NCI-H2029 treated with DMSO at 0.1 percent for 48 hours (cell line): Measurements from ENCODE around the gene ENTPD6.

Source experiments
- DNase-seq: peaks from one replicate; lab custom pipeline; 2025; lab: John Stamatoyannopoulos, UW

The ENTPD6 gene

DNA sequence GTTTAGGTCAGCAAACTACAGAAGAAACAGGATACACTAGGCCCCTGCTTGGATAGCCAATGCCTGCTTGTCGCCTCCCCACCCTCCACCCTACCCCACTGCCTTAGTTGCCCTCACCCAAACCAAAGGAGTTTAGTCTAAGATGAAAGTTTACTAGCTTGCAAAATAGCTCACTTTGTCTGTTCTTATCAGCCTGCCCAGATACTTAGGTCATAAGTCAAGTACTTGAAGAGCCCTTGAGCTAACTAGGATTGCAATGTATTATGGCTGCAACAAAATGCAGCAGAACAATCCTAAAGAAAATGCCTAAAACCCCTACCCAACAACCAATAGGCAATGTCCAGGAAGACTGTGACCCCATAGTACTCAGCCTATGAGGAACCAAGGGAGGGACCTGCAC is 7.3 kb upstream of the ENTPD6 start:
- no peak for DNase-seq

DNA sequence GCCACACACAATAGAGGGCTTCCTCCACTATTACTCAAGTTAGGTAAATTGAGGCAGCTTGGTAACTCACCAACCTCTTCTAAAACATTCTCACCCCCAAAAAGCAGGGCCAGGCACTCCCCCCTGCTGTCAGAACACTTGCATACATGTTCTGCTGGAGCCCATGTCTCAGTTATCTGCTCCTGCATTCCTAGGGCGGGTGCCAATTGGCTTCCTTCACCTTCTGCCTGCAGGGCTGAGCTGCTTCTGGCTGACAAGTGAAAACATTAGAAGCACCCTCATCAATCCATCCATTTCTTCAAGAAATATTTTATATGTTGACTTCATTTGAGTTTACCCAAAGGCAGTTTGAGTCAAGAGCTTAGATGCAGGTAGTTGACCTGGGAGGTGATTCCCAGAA is 4.5 kb upstream of the ENTPD6 start:
- DNase-seq = no peak

DNA sequence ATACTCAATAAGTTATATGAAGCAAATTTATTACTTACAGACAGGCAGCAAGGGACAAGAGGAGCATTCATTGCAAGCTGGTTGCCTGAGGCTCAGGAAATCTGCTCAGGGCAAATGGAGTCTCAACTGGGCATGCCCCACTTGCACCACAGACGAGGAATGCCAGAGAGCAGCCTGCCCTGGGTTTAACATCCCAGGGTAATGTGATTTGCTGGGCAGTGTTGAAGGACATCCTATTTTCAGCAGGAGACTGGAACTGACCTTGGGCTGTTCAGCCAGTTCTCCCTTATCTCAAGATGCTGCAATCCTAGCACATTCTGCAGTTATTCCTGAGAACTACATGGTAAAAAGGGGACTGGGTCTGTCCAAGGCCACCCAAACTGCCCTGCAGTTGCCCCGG is 3.8 kb upstream of the ENTPD6 start:
- no peak for DNase-seq

DNA sequence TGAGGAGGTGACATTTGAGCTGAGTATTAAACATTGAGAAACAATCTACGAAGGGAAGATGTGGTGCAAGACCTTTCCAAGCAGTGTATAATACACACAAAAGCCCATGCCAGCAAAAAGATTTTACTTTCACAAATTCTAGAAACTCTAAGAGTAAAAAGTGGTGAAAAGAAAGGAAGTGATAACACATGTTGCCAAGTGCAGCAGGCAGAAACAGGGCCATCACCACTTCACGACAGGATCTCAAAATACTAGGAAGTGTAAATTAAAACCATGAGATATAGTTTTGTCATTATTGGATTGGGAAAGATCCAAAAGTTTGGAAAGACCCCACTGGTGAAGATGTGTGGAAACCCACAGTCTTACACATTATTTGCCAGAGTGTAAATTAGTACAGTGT is 1.7 kb upstream of the ENTPD6 start:
- DNase-seq = no peak

DNA sequence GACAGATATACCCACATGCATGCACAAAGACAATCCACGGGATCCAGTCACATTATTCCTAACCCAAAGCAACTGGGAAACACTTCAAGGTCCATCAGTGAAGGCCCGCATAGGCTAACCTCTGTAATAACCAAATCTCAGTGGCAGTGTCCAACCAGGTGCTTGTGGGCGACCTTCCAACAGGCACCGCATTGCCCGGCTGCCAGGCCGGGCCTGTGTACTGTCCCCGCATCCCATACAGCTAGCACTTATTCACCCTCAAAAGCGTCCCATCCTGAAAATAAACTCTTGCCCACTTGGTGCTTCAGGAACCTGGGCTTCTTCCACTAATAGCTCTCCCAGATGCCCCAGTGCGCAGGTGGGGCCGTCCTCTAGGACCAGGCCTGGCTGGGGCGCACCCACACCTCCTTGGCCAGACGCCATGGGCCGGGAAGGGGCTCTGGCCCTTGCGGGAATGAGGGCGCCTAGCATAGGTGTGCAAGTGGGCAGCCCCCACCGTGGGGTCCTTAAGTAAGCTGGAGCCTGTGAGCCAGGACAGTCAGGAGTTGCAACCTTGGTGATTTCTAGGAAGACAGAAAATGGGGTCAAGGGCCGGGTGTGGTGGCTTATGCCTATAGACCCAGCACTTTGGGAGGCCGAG is 1.1 kb upstream of the ENTPD6 start:
- DNase-seq = no peak

DNA sequence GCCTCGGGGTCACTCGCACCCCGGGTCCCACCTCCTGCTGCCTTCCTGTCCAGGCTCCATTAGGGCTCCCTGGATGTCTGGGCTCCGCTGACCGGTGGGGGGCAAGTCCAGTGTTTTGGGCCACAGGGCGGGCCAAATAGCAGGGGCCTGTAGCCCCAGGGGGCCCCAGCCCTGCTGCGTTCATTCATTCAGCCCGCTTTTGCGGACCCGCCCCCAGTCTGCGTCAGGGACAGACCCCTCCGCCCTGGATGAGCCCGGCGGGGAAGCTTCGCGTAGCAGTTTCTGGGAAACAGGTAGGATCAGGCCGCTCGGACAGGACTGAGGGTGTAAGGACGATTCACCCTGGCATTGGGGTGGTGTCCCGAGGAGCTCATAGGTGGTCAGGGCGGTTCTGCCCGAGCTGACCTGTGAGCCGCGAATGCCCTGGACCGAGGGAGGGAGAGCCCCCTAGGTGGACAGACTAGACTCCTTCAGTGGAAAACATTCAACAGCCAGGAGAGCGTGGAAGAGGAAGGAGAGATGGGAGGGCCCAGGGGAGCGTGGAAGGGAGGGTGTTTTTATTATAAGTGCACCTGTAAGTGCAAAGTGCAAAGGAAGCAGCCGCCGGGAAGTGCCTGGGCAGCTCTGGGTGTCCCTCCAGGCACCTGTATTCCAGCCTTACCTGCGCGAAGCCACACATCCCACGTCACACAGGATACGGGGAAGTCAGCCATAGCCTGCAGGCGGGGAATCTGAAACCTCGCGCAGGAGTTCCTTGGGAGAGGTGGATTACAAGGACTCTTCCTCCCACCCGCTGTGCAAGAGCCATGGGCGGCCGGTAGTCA is 662 bp downstream of the ENTPD6 start:
- peak; percentile 48 for DNase-seq

DNA sequence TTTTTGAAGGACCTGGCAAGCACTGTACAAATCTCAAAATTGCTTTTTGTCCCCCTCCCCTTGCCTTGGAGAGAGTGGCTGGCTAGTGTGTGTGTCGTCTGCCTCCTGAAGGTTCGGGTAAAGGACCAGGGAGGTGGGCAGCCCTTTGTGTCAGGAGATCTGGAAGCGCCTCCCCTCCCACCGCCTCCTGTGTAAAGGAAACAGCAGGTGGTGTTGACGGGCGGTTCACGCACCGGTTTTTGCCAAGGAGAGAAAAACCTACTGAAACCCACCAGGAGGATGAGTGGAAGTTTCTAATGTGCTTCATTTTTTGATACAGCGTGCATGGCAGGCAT is 1.2 kb downstream of the ENTPD6 start:
- DNase-seq = no peak

DNA sequence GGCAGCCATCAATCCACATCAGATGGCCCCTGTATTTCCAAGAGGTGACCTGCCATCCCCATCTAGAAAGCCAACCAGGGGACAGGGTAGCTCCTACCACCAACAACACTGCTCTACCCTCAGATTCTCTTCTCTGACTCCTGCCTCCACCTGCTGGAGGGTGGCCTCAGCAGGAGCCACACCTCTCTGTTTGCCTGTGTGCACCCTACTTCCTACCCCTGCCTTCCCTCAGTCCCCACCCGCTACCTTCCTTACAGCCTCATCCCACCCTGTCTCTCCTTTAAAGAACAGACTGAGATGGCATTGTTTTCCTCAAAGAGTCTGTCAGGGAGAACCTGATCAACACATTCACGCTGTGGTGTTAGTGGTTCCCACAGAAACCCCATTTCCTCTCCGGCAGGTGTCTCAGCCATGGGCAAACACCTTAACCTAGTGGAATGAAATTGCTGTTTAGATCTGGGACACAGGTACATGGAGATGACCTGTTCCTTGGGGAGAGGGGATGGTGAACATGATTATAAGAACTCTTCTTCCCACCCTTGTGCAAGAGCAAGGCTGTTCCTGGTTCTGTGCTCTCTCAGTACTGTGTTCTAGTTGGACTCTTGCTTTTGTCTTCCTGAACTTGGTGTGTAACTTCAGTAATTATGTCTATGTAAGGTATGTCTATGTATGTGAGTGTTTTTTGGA is 1.8 kb downstream of the ENTPD6 start:
- no peak for DNase-seq

DNA sequence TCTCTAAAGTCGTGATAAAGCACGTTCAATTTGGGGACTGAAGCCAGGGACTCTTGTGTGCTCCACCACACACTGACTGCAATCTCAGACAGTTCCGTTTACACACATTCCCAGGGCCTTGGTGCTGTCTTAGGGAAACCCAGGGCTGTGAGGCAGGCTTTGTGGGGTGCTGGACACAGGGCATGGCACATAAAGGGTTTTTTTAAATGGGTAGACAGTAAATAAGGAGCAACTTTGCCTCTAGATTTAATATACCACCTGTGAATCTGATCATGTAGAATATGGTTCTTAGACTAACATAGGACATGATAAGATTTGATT is 2.3 kb downstream of the ENTPD6 start:
- DNase-seq = no peak

DNA sequence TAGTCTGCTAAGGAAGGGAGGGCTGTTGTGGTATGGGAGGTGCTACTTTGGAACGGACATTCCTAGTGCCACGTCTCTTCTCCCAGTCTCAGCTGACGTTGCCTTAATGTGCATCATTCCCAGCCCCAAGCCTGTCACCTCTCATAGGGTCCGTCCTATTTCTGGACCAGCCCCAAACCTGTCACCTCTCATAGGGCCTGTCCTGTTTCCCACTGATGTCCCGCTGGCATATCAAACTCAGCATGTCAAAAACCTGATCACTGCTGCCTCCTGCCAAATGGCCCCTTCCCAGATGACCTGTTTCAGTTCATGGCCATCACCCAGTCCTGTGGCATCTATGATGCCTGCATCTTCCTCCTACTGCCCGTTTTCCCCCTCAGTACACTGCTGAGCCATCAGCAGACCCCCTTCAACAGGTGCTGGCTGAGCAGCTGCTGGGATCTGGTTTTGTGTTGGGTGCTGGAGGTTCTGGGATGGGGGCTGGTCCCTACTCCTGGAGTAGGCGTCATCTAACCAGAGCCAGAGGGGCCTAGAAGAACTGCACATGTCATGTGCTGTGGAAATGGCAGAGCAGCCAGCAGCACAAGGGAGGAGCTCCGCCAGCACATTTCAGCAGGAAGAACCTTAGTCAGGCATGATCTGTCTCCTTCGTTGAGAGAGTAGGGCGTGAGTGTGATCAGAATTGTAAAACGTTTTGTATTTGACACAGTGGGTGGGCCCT is 3.3 kb downstream of the ENTPD6 start:
- DNase-seq = no peak

DNA sequence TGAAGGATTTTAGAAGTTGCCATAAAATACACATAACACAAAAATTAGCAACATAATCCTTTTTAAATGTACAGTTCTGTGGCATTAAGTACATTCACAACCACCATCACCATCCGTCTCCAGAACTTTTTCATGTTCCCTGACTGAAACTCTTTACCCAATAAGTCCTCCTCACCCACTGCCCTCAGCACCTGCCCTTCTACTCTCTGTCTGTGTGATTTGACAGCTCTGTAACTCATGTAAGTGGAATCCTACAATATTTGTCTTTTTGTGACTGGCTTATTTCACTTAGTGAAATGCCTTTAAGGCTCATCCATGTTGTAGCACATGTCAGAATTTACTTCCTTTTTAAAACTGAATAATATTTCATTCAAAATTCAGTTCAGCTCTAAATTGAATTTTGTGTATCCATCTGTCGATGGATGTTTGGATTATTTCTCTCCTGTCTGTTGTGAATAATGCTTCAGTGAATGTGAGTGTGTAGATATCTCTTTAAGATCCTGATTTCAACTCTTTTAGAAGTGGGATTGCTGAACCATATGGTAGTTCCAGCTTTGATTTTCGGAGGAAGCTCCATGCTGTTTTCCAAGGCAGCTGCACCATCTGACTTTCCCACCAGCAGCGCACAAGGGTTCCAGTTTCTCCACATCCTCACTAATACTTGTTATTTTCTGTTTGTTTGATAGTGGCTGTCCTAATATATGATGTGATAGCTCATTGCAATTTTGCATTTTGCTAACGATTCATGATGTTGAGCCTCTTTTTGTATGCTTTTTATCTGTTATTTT is 4.2 kb downstream of the ENTPD6 start:
- DNase-seq = no peak

DNA sequence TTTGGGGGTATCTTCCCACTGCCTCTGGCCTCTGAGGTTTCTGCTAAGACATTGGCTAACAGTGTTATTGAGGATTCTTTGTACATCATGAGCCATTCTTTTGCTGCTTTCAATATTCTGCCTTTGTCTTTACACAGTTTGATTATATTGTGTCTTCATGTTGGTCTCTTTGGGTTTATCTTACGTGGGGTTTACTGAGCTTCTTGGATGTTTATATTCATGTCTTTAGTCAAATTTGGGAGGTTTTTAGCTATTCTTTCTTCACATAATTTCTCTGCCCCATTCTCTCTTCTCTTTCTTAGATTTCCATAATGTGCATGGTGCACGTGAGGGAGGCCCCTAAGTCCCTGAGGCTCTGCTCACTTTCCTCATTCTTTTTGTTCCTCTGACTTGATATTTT is 7.6 kb downstream of the ENTPD6 start:
- DNase-seq = no peak

DNA sequence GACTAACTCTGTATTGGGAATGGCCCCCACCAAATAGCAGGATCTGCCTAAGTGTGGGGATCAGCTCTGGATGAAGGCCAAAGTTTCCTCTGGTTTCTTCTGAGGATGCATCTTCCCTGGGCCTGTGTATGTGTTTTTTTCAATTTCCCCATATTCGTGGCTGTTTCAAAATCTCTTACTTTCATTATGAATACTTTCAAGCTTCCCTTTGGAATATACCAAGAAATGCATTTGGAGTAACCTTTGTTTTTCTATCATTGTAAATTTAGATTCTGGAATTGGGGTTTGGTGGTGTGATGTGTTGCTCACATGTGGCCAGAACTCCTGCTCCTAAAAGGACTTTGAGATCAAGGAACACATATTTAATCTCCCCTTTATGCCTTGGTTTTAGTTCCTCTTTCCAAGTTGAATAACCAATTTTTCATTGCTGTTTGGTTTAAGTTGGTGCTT is 8.4 kb downstream of the ENTPD6 start:
- DNase-seq = no peak

DNA sequence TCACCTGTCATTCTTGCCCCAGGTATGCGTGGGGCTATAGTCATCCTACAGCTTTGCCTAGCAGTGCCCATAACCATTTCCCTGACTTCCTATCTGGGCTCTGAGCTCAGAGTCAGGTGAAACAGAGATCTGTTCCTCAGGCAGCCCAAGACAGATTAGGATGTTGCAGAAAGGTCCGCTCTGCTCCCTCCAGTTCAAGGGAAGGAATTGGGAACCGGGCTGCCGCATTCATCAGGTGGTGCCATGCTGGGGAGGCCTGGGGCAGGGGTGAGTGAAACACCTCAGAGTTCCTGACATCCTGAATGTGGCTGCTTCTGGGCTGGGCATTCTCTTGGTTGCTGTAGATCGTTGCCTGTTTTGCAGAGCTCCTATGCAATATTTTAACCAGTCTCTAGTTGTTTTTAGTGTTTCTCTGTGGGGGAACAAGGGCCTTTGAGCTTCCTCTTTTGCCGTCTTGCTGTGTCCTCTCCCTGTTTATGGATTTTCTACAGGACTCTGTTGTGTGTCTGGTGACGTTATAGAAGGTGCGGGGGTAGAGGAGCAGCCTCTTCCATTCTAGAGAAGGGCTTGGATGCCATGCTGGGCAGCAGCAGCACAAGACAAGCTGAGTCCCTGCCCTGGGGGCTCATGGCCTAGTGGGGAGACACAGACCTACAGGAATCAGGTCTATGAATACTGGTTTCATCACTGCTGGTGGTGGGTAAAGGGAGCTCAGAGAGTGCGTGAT is 9.2 kb downstream of the ENTPD6 start:
- no peak for DNase-seq

DNA sequence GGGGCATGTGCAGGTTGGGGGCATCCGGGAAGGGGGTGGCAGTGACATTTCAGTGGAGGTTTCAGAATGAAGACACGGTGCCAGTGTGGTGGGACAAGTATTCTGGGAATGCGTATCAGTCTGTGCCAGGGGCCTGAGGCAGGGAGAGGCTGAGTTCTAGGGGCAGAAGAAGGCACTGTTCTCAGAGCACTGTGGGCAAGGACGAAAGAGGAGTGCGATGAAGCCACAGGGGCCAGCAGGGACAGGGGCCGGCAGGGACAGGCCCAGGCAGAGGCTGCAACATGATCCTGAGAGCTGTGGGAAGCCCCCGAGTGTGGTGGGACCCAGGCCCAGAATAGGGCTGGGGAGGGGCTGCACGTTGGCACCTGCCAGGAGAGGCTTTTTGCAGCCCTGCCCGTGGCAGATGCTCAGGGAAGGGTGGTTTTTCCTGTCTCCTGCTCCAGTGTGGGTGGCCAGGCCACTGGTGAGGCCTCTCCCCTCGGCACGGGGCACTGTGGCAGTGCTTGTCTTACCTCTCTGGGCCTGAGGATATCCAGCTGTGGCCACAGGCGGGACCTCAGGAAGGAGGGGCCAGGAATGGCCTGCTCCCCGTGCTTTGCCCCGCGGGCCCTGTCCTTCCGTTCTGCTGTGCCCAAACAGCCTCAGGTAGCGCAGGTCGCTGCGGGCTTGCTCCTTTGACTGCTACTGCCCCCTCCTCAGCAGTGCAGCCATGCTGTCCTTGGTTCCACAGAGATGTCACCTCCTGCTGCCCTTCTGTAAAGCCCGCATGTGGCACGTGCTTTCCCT is 10.0 kb downstream of the ENTPD6 start:
- no peak for DNase-seq

DNA sequence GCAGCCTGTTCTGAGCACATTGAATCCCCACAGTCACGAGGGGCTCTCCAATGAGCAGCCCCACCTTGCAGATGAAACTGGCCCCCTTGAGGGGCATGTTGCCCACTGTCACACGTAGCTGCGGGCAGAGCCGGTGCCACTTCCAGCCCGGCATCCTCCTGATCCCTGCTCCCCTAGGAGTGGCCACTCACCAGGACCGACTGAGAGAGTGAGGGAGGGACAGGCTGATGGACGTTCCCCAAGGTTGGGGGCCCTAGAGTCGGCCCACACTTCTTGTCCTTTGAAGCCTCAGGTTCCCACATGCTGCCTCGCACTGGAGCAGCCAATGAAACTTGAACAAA is 10.5 kb downstream of the ENTPD6 start:
- no peak for DNase-seq

DNA sequence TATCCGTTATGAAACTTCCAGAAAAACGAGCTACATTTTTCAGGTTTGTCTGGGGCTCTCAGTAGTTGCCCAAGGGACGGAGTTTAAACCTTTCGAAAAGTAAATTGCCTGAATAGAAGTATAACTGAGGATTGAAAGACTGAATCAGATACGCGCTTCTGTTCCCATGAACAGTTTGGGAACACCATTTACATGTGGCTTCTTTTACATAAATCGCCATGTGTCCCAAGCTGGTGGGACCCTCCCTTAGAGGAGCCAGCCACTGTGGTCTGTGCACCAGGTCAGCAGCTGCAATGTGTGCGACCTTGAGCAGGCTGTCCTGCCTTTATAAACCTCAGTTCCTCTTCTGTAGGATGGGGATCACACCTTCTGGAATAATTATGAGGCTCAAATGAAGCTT is 11.0 kb downstream of the ENTPD6 start:
- no peak for DNase-seq

DNA sequence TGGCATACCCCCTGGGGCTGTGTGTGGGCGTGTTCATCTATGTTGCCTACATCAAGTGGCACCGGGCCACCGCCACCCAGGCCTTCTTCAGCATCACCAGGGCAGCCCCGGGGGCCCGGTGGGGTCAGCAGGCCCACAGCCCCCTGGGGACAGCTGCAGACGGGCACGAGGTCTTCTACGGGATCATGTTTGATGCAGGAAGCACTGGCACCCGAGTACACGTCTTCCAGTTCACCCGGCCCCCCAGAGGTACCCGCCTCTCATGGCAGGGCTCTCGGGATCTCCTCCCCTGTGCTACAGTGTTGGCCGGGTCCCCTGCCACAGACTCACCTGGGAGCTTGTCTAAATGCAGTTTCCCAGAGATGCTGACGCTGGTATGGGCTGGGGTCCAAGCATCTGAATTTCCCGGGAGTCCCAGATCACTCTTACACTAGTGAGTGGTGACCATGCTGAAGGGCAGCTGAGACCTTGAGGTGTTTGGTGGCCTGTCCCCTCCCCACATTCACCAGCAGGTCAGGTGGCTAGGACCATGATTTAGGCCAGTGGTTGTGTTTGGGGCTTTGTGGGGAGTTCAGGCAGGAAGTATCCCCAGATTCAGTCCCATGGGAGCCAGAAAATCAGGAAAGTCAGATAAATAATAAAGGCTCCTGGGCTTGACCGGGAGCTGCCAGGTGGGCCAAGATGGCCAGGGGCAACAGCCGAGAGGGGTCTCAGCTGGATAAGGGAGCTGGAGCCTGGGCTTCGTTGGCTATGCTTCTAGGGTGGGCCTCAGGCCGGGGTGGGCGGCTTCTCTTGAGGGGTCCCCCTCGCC is 11.8 kb downstream of the ENTPD6 start:
- DNase-seq = no peak

DNA sequence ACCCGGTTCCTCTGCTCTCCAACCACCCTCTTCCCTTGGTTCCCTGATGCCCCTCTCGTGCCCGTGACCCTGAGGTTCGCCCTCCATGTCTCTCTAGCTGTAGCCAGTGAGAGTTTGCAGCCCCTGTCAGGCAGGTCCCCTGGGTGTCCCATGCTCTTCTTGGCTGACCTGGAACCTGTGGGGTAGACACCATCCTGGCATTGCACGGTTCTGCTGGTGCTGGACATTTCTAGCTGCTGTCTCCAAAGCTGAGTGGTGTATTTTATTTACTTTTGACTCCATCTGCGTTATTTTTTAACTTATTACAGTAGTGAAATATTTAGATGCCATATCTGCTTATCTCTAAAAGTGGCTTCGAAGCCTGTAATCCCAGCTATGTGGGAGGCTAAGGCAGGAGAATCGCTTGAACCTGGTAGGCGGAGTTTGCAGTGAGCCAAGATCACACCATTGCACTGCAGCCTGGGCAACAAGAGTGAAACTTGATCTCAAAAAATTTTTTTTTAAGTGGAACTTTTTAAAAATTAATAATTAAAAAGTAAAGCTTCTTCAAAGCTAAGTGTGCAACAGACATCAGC is 12.5 kb downstream of the ENTPD6 start:
- no peak for DNase-seq
